ENCODE measurements around the gene CPSF6.
A peak's percentile ranks its signal among the peaks of the same experiment; 100 is the strongest.
"Not testable (repeated sequence)": the region's sequence is repeated elsewhere in the genome, so short reads cannot be mapped to it uniquely, and the experiment has no call there.

The CPSF6 gene

DNA sequence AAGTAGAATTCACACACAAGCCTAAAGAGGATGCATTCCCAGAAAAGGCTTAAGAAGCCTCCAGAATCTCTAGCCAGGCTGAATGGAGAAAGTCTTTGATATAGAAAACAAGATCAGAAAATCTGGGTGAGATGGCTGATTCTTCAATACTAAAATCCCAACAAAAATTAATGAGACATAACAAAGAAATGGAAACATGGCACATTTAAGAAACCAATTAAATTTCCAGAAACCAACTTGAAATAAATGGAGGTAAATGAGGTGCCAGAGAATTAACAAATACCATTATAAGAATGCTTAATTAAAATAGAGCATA lies 51.9 kb downstream of the CPSF6 start:
- POLR2A ChIA-PET (ENCODE audit: low non-redundant PET) = no interaction called here
- TF ChIP-seq, protein P1, sequence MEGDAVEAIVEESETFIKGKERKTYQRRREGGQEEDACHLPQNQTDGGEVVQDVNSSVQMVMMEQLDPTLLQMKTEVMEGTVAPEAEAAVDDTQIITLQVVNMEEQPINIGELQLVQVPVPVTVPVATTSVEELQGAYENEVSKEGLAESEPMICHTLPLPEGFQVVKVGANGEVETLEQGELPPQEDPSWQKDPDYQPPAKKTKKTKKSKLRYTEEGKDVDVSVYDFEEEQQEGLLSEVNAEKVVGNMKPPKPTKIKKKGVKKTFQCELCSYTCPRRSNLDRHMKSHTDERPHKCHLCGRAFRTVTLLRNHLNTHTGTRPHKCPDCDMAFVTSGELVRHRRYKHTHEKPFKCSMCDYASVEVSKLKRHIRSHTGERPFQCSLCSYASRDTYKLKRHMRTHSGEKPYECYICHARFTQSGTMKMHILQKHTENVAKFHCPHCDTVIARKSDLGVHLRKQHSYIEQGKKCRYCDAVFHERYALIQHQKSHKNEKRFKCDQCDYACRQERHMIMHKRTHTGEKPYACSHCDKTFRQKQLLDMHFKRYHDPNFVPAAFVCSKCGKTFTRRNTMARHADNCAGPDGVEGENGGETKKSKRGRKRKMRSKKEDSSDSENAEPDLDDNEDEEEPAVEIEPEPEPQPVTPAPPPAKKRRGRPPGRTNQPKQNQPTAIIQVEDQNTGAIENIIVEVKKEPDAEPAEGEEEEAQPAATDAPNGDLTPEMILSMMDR (conservative IDR thresholded peaks at IDR 0.05; ENCODE audit: low read depth) = peak; percentile 51
- CTCF ChIA-PET = interaction anchor here (0.5 to 1.4 kb wide), 8 partner anchors 9 to 640 kb away, joined by 3 to 6 read pairs (median 3); no protein-coding TSS in a partner anchor
- DNase-seq (ENCODE audit: low spot score) = no peak
- H3K27ac ChIP-seq = no peak overlapping the region

DNA sequence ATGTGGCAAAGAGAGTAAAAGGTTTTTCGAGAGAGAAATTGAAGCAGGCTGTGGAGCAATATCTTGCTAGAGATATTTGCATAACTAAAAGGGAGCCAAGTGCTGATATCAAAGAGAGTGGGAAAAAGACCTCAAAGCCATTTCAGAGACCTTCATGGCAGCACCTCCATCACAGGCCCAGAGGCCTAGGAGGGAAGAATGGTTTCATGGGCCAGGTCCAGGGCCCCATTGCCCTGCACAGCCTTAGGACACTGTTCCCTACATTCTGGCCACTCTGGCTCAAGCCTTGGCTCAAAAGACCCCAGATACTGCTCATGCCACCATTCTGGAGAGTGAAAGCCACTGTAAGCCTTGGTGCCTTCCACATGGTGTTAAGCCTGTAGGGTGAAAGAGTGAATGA lies 58.8 kb downstream of the CPSF6 start:
- ChIA-PET CTCF (interaction anchor here (1.0 kb wide), 1 partner anchor 11 kb away, joined by 3 read pairs; no protein-coding TSS in a partner anchor), POLR2A (ENCODE audit: low non-redundant PET) (no interaction called here)

DNA sequence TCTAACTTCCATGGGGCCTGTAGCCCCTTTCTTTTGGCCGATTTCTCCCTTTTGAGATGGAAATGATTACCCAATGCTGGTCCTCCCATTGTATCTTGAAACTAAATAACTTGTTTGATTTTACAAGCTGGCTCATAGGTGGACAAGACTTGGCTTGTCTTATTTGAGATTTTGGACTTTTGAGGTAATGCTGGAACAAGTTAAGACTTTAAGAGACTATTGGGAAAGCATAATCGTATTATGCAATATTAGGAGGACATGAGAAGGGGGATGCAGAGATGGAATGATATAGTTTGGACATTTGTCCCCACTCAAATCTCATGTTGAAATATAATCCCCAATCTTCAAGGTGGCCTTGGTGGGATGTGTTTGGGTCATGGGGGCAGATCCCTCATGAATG lies 59.6 kb downstream of the CPSF6 start:
- TF ChIP-seq, protein P1 (conservative IDR thresholded peaks at IDR 0.05; ENCODE audit: low read depth) = no peak
- ChIA-PET CTCF (interaction anchor here (1.0 kb wide), 1 partner anchor 11 kb away, joined by 3 read pairs; no protein-coding TSS in a partner anchor), POLR2A (ENCODE audit: low non-redundant PET) (interaction anchor here (0.7 kb wide), 1 partner anchor 301 kb away, joined by 7 read pairs; no protein-coding TSS in a partner anchor)
- no peak for DNase-seq (ENCODE audit: low spot score)
- no peak overlapping the region for H3K27ac ChIP-seq

More for the DNA sequence above, 58.8 kb downstream of the CPSF6 start:
- no peak for DNase-seq (ENCODE audit: low spot score)
- no peak overlapping the region for H3K27ac ChIP-seq
- TF ChIP-seq, protein P1 (conservative IDR thresholded peaks at IDR 0.05; ENCODE audit: low read depth) = no peak

DNA sequence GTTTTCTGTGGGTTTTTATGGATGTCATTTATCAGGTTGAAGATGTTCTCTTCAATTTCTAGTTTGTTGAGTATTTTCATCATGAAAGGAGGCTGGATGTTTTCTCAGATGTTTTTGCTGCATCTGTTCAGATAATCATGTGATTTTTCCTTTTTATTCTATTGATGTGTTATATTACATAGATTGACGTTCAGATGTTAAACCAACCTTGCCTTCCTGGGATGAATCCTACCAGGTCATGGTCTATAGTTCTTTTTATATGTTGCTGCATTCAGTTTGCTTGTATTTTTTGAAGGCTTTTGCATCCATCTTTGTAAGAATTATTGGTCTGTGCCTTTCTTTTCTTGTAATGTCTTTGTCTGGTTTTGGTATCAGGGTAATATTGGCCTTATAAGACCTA lies 64.9 kb downstream of the CPSF6 start:
- ChIA-PET CTCF (no interaction called here), POLR2A (ENCODE audit: low non-redundant PET) (no interaction called here)
- H3K27ac ChIP-seq = no peak overlapping the region
- TF ChIP-seq, protein P1 (conservative IDR thresholded peaks at IDR 0.05; ENCODE audit: low read depth) = no peak
- no peak for DNase-seq (ENCODE audit: low spot score)

DNA sequence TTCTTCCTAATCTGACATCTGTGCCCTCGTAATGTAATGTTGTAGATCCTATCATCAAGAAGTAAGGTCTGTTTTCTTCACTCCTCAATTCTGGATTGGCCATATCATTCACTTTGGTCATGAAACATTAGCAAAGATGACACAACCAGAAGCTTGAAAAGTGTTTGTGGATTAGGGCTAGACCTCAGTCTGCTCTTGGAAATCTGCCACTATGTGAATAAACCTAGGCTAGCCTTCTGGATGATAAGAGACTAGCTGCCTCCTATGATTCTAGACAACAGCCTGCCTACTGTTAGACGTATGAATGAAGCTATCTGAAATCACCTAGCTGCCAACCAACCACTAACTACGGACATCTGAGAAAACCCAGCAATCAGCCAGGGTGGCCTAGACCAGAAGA lies 70.1 kb downstream of the CPSF6 start:
- ChIA-PET CTCF (interaction anchor here (1.0 kb wide), 1 partner anchor 11 kb away, joined by 3 read pairs; no protein-coding TSS in a partner anchor), POLR2A (ENCODE audit: low non-redundant PET) (no interaction called here)
- no peak for DNase-seq (ENCODE audit: low spot score)
- TF ChIP-seq, protein P1 (conservative IDR thresholded peaks at IDR 0.05; ENCODE audit: low read depth) = no peak
- no peak overlapping the region for H3K27ac ChIP-seq

DNA sequence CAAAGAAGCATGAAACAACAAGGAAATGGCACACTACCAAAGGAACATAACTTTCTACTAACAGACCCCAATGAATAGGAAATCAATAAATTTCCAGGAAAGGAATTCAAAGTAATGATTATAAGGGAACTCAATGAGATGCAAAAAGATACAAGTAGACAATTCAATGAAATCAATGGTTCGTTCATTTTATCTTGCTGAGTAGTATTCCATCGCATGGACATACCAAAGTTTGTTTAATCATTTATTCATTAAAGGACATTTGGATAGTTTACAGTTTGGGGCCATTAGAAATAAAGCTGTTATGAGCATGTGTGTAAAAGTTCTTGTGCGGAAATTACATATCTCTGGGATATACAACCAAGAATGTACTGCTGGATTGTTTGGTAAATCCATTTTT lies 73.8 kb downstream of the CPSF6 start:
- ChIA-PET POLR2A (ENCODE audit: low non-redundant PET) (no interaction called here), CTCF (no interaction called here)
- DNase-seq (ENCODE audit: low spot score) = no peak
- TF ChIP-seq, protein P1 (conservative IDR thresholded peaks at IDR 0.05; ENCODE audit: low read depth) = no peak
- H3K27ac ChIP-seq = no peak overlapping the region

DNA sequence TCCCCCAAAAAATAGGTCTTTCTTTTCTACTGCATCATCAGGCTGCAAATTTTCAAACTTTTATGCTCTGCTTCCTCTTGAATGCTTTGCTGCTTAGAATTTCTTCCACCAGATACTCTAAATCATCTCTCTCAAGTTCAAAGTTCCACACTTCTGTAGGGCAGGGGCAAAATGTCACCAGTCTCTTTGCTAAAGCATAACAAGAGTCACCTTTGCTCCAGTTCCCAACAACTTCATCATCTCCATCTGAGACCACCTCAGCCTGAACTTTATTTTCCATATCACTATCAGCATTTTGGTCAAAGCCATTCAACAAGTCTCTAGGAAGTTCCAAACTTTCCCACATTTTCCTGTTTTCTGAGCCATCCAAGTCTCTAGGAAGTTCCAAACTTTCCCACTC lies 77.4 kb downstream of the CPSF6 start:
- DNase-seq (ENCODE audit: low spot score); CTCF ChIA-PET; POLR2A ChIA-PET (ENCODE audit: low non-redundant PET); H3K27ac ChIP-seq: not testable (repeated sequence)

DNA sequence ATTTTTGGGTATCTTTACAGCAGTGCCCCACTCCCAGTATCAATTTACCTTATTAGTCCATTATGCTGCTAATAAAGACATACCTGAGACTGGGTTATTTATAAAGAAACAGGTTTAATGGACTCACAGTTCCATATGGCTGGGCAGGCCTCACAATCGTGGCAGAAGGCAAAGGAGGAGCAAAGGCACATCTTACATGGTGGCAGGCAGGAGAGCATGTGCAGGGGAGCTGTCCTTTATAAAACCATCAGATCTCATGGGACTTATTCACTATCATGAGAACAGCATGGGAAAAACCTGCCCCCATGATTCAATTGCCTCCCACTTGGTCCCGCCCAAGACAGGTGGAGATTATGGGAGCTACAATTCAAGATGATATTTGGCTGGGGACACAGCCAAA lies 77.9 kb downstream of the CPSF6 start:
- H3K27ac ChIP-seq; DNase-seq (ENCODE audit: low spot score); POLR2A ChIA-PET (ENCODE audit: low non-redundant PET); CTCF ChIA-PET: not testable (repeated sequence)
